WTC11 (cell line): ENCODE measurements around the gene TSPAN9. TPM values are rescaled to one million over a fixed set of nuclear protein-coding genes. Genes with fewer than 3 reads are reported as not detected.
A peak's percentile ranks its signal among the peaks of the same experiment; 100 is the strongest.

ENCODE experiments used
- ATAC-seq: fragments of 200-7000 bp; cut with Tn5 transposase; 2 replicates; pipeline ENCODE4 v1.10.0; 2021; ENCODE audit warnings: mild to moderate bottlenecking, moderate library complexity
- CTCF ChIA-PET: fragments of 300-600 bp; sonication (Branson Sonifier 250); formaldehyde crosslinking; loops from one replicate; lab custom pipeline; 2021; ENCODE audit warnings: antibody characterized with exemption; lab: Charles Lee
- POLR2A ChIA-PET: fragments of 350-600 bp; sonication (Branson Sonifier 250); formaldehyde crosslinking; loops from one replicate; lab custom pipeline; 2021; ENCODE audit warnings: antibody characterized with exemption; lab: Charles Lee
- DNase-seq: peaks from one replicate; pipeline ENCODE4 v3.0.0; 2021; ENCODE audit warnings: low spot score
- H3K27ac Mint-ChIP-seq: 2 replicates; pipeline ENCODE4 v1.8.0; 2021; ENCODE audit warnings: mixed read lengths
- H3K27me3 Mint-ChIP-seq: 2 replicates; pipeline ENCODE4 v1.8.0; 2021; ENCODE audit warnings: low read depth, mild to moderate bottlenecking, moderate library complexity, mixed read lengths
- H3K36me3 Mint-ChIP-seq: 2 replicates; pipeline ENCODE4 v1.8.0; 2021; ENCODE audit warnings: mixed read lengths
- H3K4me1 Mint-ChIP-seq: 2 replicates; pipeline ENCODE4 v1.8.0; 2022; ENCODE audit warnings: mixed read lengths
- H3K4me3 Mint-ChIP-seq: 2 replicates; pipeline ENCODE4 v1.8.0; 2021; ENCODE audit warnings: mild to moderate bottlenecking, moderate library complexity, mixed read lengths
- H3K9me3 Mint-ChIP-seq: 2 replicates; pipeline ENCODE4 v1.8.0; 2021; ENCODE audit warnings: mixed read lengths
- AR ChIP-seq: fragments of 250-450 bp; sonication (Bioruptor Pico); IDR thresholded peaks from 2 replicates; pipeline ENCODE4 v1.9.0; 2021; ENCODE audit warnings: mild to moderate bottlenecking
- ATF1 ChIP-seq: sonication (generic); formaldehyde crosslinking; IDR thresholded peaks from 2 replicates; pipeline ENCODE4 v1.8.1; 2023; ENCODE audit warnings: mild to moderate bottlenecking, moderate library complexity, missing genetic modification reagents
- ATF3 ChIP-seq: sonication (generic); formaldehyde crosslinking; conservative IDR thresholded peaks from 2 replicates; pipeline ENCODE4 v1.8.1; 2022; ENCODE audit warnings: mild to moderate bottlenecking, missing genetic modification reagents
- E2F4 ChIP-seq: sonication (generic); formaldehyde crosslinking; IDR thresholded peaks from 2 replicates; pipeline ENCODE4 v1.8.1; 2022; ENCODE audit warnings: low read depth, mild to moderate bottlenecking, moderate library complexity, missing genetic modification reagents, borderline replicate concordance
- E2F5 ChIP-seq: sonication (generic); formaldehyde crosslinking; IDR thresholded peaks from 2 replicates; pipeline ENCODE4 v1.8.1; 2022; ENCODE audit warnings: mild to moderate bottlenecking, moderate library complexity, missing genetic modification reagents
- ERG ChIP-seq: fragments of 250-450 bp; sonication (Bioruptor Pico); IDR thresholded peaks from 2 replicates; pipeline ENCODE4 v1.8.0; 2021; ENCODE audit warnings: mild to moderate bottlenecking
- ETV6 ChIP-seq: sonication (generic); formaldehyde crosslinking; IDR thresholded peaks from 2 replicates; pipeline ENCODE4 v1.8.1; 2022; ENCODE audit warnings: mild to moderate bottlenecking, missing genetic modification reagents
- FOXJ3 ChIP-seq: sonication (generic); formaldehyde crosslinking; IDR thresholded peaks from 2 replicates; pipeline ENCODE4 v1.9.0; 2021; ENCODE audit warnings: missing genetic modification reagents, mild to moderate bottlenecking, borderline replicate concordance
- HMGXB4 ChIP-seq: sonication (generic); formaldehyde crosslinking; IDR thresholded peaks from 2 replicates; pipeline ENCODE4 v1.8.1; 2023; ENCODE audit warnings: mild to moderate bottlenecking, moderate library complexity, missing genetic modification reagents
- NFYB ChIP-seq: sonication (generic); formaldehyde crosslinking; conservative IDR thresholded peaks from 2 replicates; pipeline ENCODE4 v1.8.0; 2022; ENCODE audit warnings: low read depth, missing genetic modification reagents
- NR2C2 ChIP-seq: sonication (generic); formaldehyde crosslinking; IDR thresholded peaks from 2 replicates; pipeline ENCODE4 v1.8.0; 2022; ENCODE audit warnings: mild to moderate bottlenecking, missing genetic modification reagents
- OVOL2 ChIP-seq: fragments of 250-450 bp; sonication (Bioruptor Pico); IDR thresholded peaks from 2 replicates; pipeline ENCODE4 v1.9.0; 2021; ENCODE audit warnings: mild to moderate bottlenecking, borderline replicate concordance
- RORB ChIP-seq: fragments of 250-450 bp; sonication (Bioruptor Pico); IDR thresholded peaks from 2 replicates; pipeline ENCODE4 v1.9.0; 2021; ENCODE audit warnings: mild to moderate bottlenecking
- ZNF263 ChIP-seq: sonication (generic); formaldehyde crosslinking; IDR thresholded peaks from 2 replicates; pipeline ENCODE4 v1.8.1; 2022; ENCODE audit warnings: low read depth, mild to moderate bottlenecking, moderate library complexity, missing genetic modification reagents
- ZNF317 ChIP-seq: sonication (generic); formaldehyde crosslinking; IDR thresholded peaks from 2 replicates; pipeline ENCODE4 v1.8.1; 2023; ENCODE audit warnings: low read depth, mild to moderate bottlenecking, moderate library complexity, missing genetic modification reagents, borderline replicate concordance
- ZNF423 ChIP-seq: fragments of 250-450 bp; sonication (Bioruptor Pico); IDR thresholded peaks from 2 replicates; pipeline ENCODE4 v2.1.2; 2022; ENCODE audit warnings: mild to moderate bottlenecking, moderate library complexity
- ZNF512 ChIP-seq: sonication (generic); formaldehyde crosslinking; IDR thresholded peaks from 2 replicates; pipeline ENCODE4 v1.8.1; 2022; ENCODE audit warnings: missing genetic modification reagents, borderline replicate concordance
- total RNA-seq: library from RNA; stranded (reverse); gene quantifications from 3 replicates; pipeline ENCODE4 v1.2.3, GENCODE V29; 2021

The TSPAN9 gene
- total RNA-seq, 1 experiment from 2014 or later: 27.6 TPM

GRCh38 chr12:3107954-3108353 is 30.8 kb downstream of the TSPAN9 start:
- H3K27me3 Mint-ChIP-seq: no peaks in the 10 kb centered on the region
- ChIA-PET CTCF (no interaction called here), POLR2A (no interaction called here)
- ATAC-seq (no peak), DNase-seq (no peak)
- peaks cover 15% of the 10 kb centered on the region for H3K4me1 Mint-ChIP-seq
- TF ChIP-seq ZNF263 (CRISPR knock-in tag) (no peak), ATF3 (CRISPR knock-in tag) (no peak), RORB (no peak), NR2C2 (CRISPR knock-in tag) (no peak), ZNF423 (CRISPR knock-in tag) (no peak), NFYB (CRISPR knock-in tag) (no peak), E2F4 (CRISPR knock-in tag) (no peak), ETV6 (no peak), ERG (CRISPR knock-in tag) (no peak)
- H3K4me3 Mint-ChIP-seq: no peak overlapping the region
- H3K36me3 Mint-ChIP-seq: no peaks in the 10 kb centered on the region
- H3K27ac Mint-ChIP-seq: no peak overlapping the region
- no peaks in the 10 kb centered on the region for H3K9me3 Mint-ChIP-seq

- no peak for DNase-seq
- no peak overlapping the region for H3K4me3 Mint-ChIP-seq
- POLR2A ChIA-PET: no interaction called here
- H3K27ac Mint-ChIP-seq: no peak overlapping the region
- CTCF ChIA-PET: interaction anchor here (1.4 kb wide), 1 partner anchor 25 kb away, joined by 5 read pairs; no protein-coding TSS in a partner anchor
- peaks cover 5% of the 10 kb centered on the region; the same call in 1 of the 2 replicates for H3K4me1 Mint-ChIP-seq
- H3K27me3 Mint-ChIP-seq: no peaks in the 10 kb centered on the region
- H3K9me3 Mint-ChIP-seq: no peaks in the 10 kb centered on the region
- TF ChIP-seq OVOL2 (CRISPR knock-in tag): no peak
- no peak for TF ChIP-seq ATF1 (CRISPR knock-in tag)
- no peak for TF ChIP-seq ZNF317 (CRISPR knock-in tag)
- ATAC-seq: no peak
- no peaks in the 10 kb centered on the region for H3K36me3 Mint-ChIP-seq
These were observed 33.4 kb downstream of the TSPAN9 start for GRCh38 chr12:3110578-3110977.

- no peak for ATAC-seq
- H3K4me3 Mint-ChIP-seq: no peak overlapping the region
- no peak for DNase-seq
- POLR2A ChIA-PET: no interaction called here
- H3K27ac Mint-ChIP-seq: 0 out of 2 replicates have a peak overlapping the region, but pooled peaks have one; percentile 25
- H3K9me3 Mint-ChIP-seq: no peaks in the 10 kb centered on the region
- peaks cover 12% of the 10 kb centered on the region for H3K4me1 Mint-ChIP-seq
- H3K36me3 Mint-ChIP-seq: no peaks in the 10 kb centered on the region
- CTCF ChIA-PET: interaction anchor here (0.6 to 1.5 kb wide), 2 partner anchors 41 to 100 kb away, joined by 3 to 4 read pairs; no protein-coding TSS in a partner anchor
- H3K27me3 Mint-ChIP-seq: no peaks in the 10 kb centered on the region
- TF ChIP-seq AR (CRISPR knock-in tag): no peak
- TF ChIP-seq ZNF512 (CRISPR knock-in tag): no peak
- TF ChIP-seq HMGXB4 (CRISPR knock-in tag): no peak
- no peak for TF ChIP-seq FOXJ3
- TF ChIP-seq E2F5 (CRISPR knock-in tag): no peak
These were observed 36.6 kb downstream of the TSPAN9 start for GRCh38 chr12:3113671-3114325.
